IMR-90 (cell line): ENCODE results near the gene ANGEL1. TPM values are rescaled to one million over a fixed set of nuclear protein-coding genes. Genes with fewer than 3 reads are reported as not detected.
A peak's percentile ranks its signal among the peaks of the same experiment; 100 is the strongest.

Experiments used
- ATAC-seq: fragments of 200-7000 bp; cut with Tn5 transposase; 2 replicates; pipeline ENCODE4 v1.9.1; 2020; ENCODE audit warnings: low read depth, mild to moderate bottlenecking, moderate library complexity
- BruUV-seq: library from RNA; stranded (reverse); fragments of 400-500 nt; replicated peaks from 2 replicates; lab custom pipeline; 2021; lab: Mats Ljungman, UMichigan
- CTCF ChIA-PET: fragments of 300-600 bp; formaldehyde crosslinking; extraction: SDS; loops from one replicate; lab custom pipeline; 2021; ENCODE audit warnings: antibody characterized with exemption; lab: Yijun Ruan, JAX
- POLR2A ChIA-PET: fragments of 300-600 bp; sonication (Branson Sonifier 250); formaldehyde crosslinking; loops from one replicate; lab custom pipeline; 2022; ENCODE audit warnings: antibody characterized with exemption; ENCODE audit not compliant: unreplicated experiment; lab: Charles Lee
- DNase-seq: peaks from one replicate; pipeline ENCODE4 v3.0.0; 2013
- H2AFZ ChIP-seq: replicated peaks from 2 replicates; pipeline ENCODE3; 2013; ENCODE audit warnings: low read length, mild to moderate bottlenecking; ENCODE audit not compliant: poor library complexity
- H2AK5ac ChIP-seq: 2 replicates; pipeline ENCODE4 v1.6.1; 2013; ENCODE audit warnings: low read depth, low read length, inconsistent platforms
- H2AK9ac ChIP-seq: replicated peaks from 2 replicates; pipeline ENCODE3; 2013; ENCODE audit warnings: mild to moderate bottlenecking, low read depth, low read length, moderate library complexity; ENCODE audit not compliant: poor library complexity
- H2BK120ac ChIP-seq: 2 replicates; pipeline ENCODE4 v1.6.1; 2013; ENCODE audit warnings: low read depth, low read length, inconsistent platforms
- H2BK15ac ChIP-seq: 3 replicates; pipeline ENCODE4 v1.6.1; 2013; ENCODE audit warnings: low read depth, low read length, inconsistent platforms
- H2BK20ac ChIP-seq: 2 replicates; pipeline ENCODE4 v1.6.1; 2013; ENCODE audit warnings: low read depth, mild to moderate bottlenecking, inconsistent platforms, low read length, moderate library complexity
- H2BK5ac ChIP-seq: 2 replicates; pipeline ENCODE4 v1.6.1; 2013; ENCODE audit warnings: mild to moderate bottlenecking, low read depth, low read length, inconsistent platforms; ENCODE audit not compliant: poor library complexity, severe bottlenecking
- H3K14ac ChIP-seq: replicated peaks from 2 replicates; pipeline ENCODE4 v1.6.1; 2013; ENCODE audit warnings: low read depth, low read length, inconsistent platforms
- H3K18ac ChIP-seq: 2 replicates; pipeline ENCODE4 v1.6.1; 2013; ENCODE audit warnings: low read depth, low read length, control low read depth
- H3K23ac ChIP-seq: 2 replicates; pipeline ENCODE4 v1.6.1; 2013; ENCODE audit warnings: low read depth, low read length, inconsistent platforms
- H3K27ac ChIP-seq: 2 replicates; pipeline ENCODE4 v1.5.1; 2013; ENCODE audit warnings: mild to moderate bottlenecking, control low read depth, low read length; ENCODE audit not compliant: insufficient read depth
- H3K27me3 ChIP-seq: 2 replicates; pipeline ENCODE4 v1.6.1; 2013; ENCODE audit warnings: low read length; ENCODE audit not compliant: control insufficient read depth, insufficient read depth
- H3K36me3 ChIP-seq: 2 replicates; pipeline ENCODE4 v1.6.1; 2013; ENCODE audit warnings: low read length, mixed read lengths; ENCODE audit not compliant: control insufficient read depth, insufficient read depth
- H3K4ac ChIP-seq: 2 replicates; pipeline ENCODE4 v1.6.1; 2013; ENCODE audit warnings: low read depth, low read length, inconsistent platforms
- H3K4me1 ChIP-seq: 2 replicates; pipeline ENCODE4 v1.6.1; 2013; ENCODE audit warnings: low read length, mixed read lengths; ENCODE audit not compliant: control insufficient read depth, insufficient read depth
- H3K4me2 ChIP-seq: 2 replicates; pipeline ENCODE4 v1.6.1; 2013; ENCODE audit warnings: low read depth, mild to moderate bottlenecking, control low read depth, low read length, moderate library complexity
- H3K4me3 ChIP-seq: 2 replicates; pipeline ENCODE4 v1.5.1; 2013; ENCODE audit warnings: low read depth, mild to moderate bottlenecking, control low read depth, low read length, moderate library complexity; ENCODE audit not compliant: insufficient read depth
- H3K56ac ChIP-seq: 2 replicates; pipeline ENCODE4 v1.6.1; 2013; ENCODE audit warnings: low read length, inconsistent platforms; ENCODE audit not compliant: insufficient read depth; ENCODE audit errors: extremely low read depth
- H3K79me1 ChIP-seq, 2 experiments: 2 replicates each; pipeline ENCODE4 v1.6.1; 2013; ENCODE audit warnings: low read length in 2 of 2, inconsistent platforms in 1 of 2, low read depth in 1 of 2
- H3K9ac ChIP-seq: 2 replicates; pipeline ENCODE4 v1.6.1; 2013; ENCODE audit warnings: low read depth, low read length, control low read depth
- H3K9me1 ChIP-seq: 2 replicates; pipeline ENCODE4 v1.6.1; 2013; ENCODE audit warnings: low read length, inconsistent platforms; ENCODE audit not compliant: insufficient read depth
- H3K9me3 ChIP-seq: 2 replicates; pipeline ENCODE4 v1.6.1; 2013; ENCODE audit warnings: low read length; ENCODE audit not compliant: control insufficient read depth, insufficient read depth
- H4K20me1 ChIP-seq: 2 replicates; pipeline ENCODE4 v1.6.1; 2013; ENCODE audit warnings: low read length, inconsistent platforms; ENCODE audit not compliant: insufficient read depth
- H4K5ac ChIP-seq: 2 replicates; pipeline ENCODE4 v1.6.1; 2013; ENCODE audit warnings: mild to moderate bottlenecking, low read depth, low read length, control low read depth
- H4K8ac ChIP-seq, 2 experiments: 2 replicates each; pipeline ENCODE4 v1.6.1; 2013; ENCODE audit warnings: low read depth in 2 of 2, low read length in 2 of 2, control low read depth in 1 of 2, inconsistent platforms in 1 of 2
- H4K91ac ChIP-seq: 2 replicates; pipeline ENCODE4 v1.6.1; 2013; ENCODE audit warnings: low read depth, low read length, inconsistent platforms; ENCODE audit not compliant: insufficient read depth
- BHLHE40 ChIP-seq: fragments of 150-350 bp; IDR thresholded peaks from 2 replicates; pipeline ENCODE4 v1.6.1; 2016; ENCODE audit warnings: mild to moderate bottlenecking, low read depth, low read length
- CEBPB ChIP-seq: IDR thresholded peaks from 2 replicates; pipeline ENCODE4 v1.6.1; 2012; ENCODE audit warnings: low read depth, low read length, improper control_type of control experiment
- ELK1 ChIP-seq: fragments of 150-350 bp; IDR thresholded peaks from 2 replicates; pipeline ENCODE4 v1.6.1; 2016; ENCODE audit warnings: low read depth, mild to moderate bottlenecking, low read length, moderate library complexity, borderline replicate concordance
- RCOR1 ChIP-seq: IDR thresholded peaks from 2 replicates; pipeline ENCODE4 v1.6.1; 2012; ENCODE audit warnings: mild to moderate bottlenecking, low read length, improper control_type of control experiment; ENCODE audit not compliant: insufficient replicate concordance
- USF2 ChIP-seq: fragments of 150-350 bp; IDR thresholded peaks from 2 replicates; pipeline ENCODE4 v1.6.1; 2017; ENCODE audit warnings: mild to moderate bottlenecking, antibody characterized with exemption, low read length, low read depth
- WGBS, 2 experiments: methylation state at CpG; one replicate each; pipeline versions ENCODE4 v1.1.5 to v1.1.7; 2013; ENCODE audit warnings: missing lambda C conversion rate in 2 of 2; ENCODE audit not compliant: insufficient read length in 1 of 2; ENCODE audit errors: extremely low coverage in 2 of 2; 5-methylcytosine and 5-hydroxymethylcytosine counted together
- dilution Hi-C: fragments of 300-500 bp; cut with HindIII; formaldehyde crosslinking; loops from one replicate; pipeline ENCODE4 v1.14.3; 2018; ENCODE audit warnings: low sequenced_read_pairs; ENCODE audit not compliant: unreplicated experiment
- in situ Hi-C: fragments of 300-500 bp; cut with MboI; formaldehyde crosslinking; loops from 3 replicates; pipeline ENCODE4 v1.14.3; 2019; ENCODE audit warnings: low sequenced_read_pairs, inconsistent platforms, mixed read lengths
- intact Hi-C: fragments of 100-400 bp; cut with micrococcal nuclease; formaldehyde crosslinking; loops from 2 replicates; pipeline ENCODE4 v1.10.0; 2022
- polyA plus RNA-seq, 3 experiments: library from polyadenylated mRNA; depleted of rRNA; stranded (reverse); fragments of >200 nt; gene quantifications; 2 replicates each; pipeline ENCODE4 v1.2.3, GENCODE V29; 2012; ENCODE audit warnings: low replicate concordance in 1 of 3
- total RNA-seq: library from RNA; depleted of rRNA; stranded (reverse); fragments of >200 nt; gene quantifications from 2 replicates; pipeline ENCODE4 v1.2.3, GENCODE V29; 2012

Gene ANGEL1
- total and polyA plus RNA-seq, 2 of the 4 experiments (the other 2 are of a cell fraction): 4.1 to 10.0 TPM

GRCh38 chr14:76792422-76792821 lies 20.3 kb downstream of the ANGEL1 start:
- Histone ChIP-seq H4K5ac (no peak overlapping the region), H2AK9ac (no peak overlapping the region), H2BK15ac (no peak overlapping the region), H2BK120ac (no peak overlapping the region), H2AK5ac (no peak overlapping the region), H3K9me3 (no peaks in the 10 kb centered on the region), H3K4me2 (no peak overlapping the region), H3K56ac (no peak overlapping the region), H3K14ac (no peak overlapping the region), H4K8ac (no peak overlapping the region), H4K20me1 (no peaks in the 10 kb centered on the region), H3K4me1 (no peaks in the 10 kb centered on the region), H3K79me1 (no peaks in the 10 kb centered on the region), H2AFZ (no peak overlapping the region), H3K18ac (no peak overlapping the region), H3K9me1 (no peaks in the 10 kb centered on the region; the same call in 1 of the 2 replicates), H3K27ac (no peak overlapping the region), H3K27me3 (no peaks in the 10 kb centered on the region), H3K4ac (no peak overlapping the region), H3K4me3 (no peak overlapping the region), H3K9ac (no peak overlapping the region), H4K91ac (no peak overlapping the region), H3K36me3 (peaks cover 22% of the 10 kb centered on the region), H2BK5ac (no peak overlapping the region), H2BK20ac (no peak overlapping the region), H3K23ac (no peak overlapping the region)
- POLR2A ChIA-PET: no interaction called here
- ATAC-seq (peak; percentile 32; the same call in 1 of the 2 replicates), DNase-seq (no peak)
- in situ Hi-C loops (no loop called here), dilution Hi-C loops (no loop called here), intact Hi-C loops (no loop called here)
- CTCF ChIA-PET: no interaction called here
- BruUV-seq: no TSS peak
- TF ChIP-seq USF2 (no peak), CEBPB (peak; percentile 92), RCOR1 (no peak), BHLHE40 (no peak), ELK1 (no peak)
- WGBS, 2 experiments: no CpG with 5 or more reads among the region's 2 CpGs
